ENCODE results near the gene ATP8B1.

Gene ATP8B1

DNA sequence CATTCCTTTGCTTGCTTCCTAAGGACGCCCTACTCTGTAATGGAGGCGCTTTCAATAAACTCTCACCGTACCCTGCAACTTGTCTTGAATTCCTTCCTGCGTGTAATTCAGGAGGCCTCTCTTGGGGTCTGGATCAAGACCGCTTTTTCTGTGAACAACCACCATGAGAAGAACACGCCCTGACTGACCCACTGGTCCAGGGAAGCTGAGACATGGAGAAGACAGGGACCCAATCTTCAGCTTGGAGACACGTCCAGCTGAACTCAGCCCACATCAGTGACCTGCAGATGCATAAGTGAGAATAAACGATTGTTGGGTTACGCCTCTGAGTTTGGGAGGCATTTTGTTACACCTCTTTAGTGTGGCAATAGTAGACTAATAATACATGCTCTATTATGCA lies 173.7 kb downstream of the ATP8B1 start:
- TF ChIP-seq YY1 (IDR thresholded peaks at IDR 0.05; ENCODE audit: low read depth): no peak

DNA sequence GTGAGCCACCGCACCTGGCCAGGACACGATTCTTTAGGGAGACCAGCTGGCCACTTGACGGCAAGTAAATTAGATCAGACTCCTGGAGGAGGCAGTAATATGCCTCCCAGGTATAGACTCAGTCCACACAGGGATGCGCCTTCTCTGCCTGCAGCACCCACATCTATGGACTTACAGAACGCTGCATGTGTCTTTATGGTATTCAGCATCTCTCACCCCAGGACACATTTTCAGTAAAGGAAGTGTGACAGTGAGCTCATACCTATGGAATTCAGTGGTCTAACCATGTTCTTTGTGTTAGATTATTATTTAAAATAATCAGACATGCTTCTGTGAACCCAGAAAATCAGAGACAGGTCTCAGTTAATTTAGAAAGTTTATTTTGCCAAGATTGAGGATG lies 175.6 kb downstream of the ATP8B1 start:
- TF ChIP-seq TEAD4 (IDR thresholded peaks at IDR 0.05): 0 out of 2 replicates have a peak, but pooled peaks have one; percentile 25
- TF ChIP-seq, protein P1, sequence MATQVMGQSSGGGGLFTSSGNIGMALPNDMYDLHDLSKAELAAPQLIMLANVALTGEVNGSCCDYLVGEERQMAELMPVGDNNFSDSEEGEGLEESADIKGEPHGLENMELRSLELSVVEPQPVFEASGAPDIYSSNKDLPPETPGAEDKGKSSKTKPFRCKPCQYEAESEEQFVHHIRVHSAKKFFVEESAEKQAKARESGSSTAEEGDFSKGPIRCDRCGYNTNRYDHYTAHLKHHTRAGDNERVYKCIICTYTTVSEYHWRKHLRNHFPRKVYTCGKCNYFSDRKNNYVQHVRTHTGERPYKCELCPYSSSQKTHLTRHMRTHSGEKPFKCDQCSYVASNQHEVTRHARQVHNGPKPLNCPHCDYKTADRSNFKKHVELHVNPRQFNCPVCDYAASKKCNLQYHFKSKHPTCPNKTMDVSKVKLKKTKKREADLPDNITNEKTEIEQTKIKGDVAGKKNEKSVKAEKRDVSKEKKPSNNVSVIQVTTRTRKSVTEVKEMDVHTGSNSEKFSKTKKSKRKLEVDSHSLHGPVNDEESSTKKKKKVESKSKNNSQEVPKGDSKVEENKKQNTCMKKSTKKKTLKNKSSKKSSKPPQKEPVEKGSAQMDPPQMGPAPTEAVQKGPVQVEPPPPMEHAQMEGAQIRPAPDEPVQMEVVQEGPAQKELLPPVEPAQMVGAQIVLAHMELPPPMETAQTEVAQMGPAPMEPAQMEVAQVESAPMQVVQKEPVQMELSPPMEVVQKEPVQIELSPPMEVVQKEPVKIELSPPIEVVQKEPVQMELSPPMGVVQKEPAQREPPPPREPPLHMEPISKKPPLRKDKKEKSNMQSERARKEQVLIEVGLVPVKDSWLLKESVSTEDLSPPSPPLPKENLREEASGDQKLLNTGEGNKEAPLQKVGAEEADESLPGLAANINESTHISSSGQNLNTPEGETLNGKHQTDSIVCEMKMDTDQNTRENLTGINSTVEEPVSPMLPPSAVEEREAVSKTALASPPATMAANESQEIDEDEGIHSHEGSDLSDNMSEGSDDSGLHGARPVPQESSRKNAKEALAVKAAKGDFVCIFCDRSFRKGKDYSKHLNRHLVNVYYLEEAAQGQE (IDR thresholded peaks at IDR 0.05; ENCODE audit: low read depth): no peak
- TF ChIP-seq RAD21 (IDR thresholded peaks at IDR 0.05; ENCODE audit: low read depth): no peak

DNA sequence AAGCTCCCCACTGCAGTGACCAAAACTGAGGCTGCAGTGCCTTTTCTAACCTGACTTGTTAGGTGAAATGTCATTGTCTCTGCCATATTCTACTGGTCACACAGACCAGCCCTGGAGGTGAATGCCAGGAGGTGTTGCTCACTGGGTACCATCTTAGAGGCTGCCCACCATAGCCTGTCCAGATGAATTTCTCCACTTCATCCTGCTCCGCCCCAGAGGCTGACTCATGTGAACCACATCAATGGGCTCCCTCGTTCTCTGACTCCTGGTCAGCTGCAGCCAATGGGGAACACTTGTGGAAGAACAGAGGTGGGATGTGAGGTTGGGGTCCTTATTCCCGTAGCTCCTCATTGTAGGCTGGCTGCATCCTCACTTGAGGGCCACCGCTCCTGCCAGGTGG lies 178.1 kb downstream of the ATP8B1 start:
- TF ChIP-seq, protein P2, sequence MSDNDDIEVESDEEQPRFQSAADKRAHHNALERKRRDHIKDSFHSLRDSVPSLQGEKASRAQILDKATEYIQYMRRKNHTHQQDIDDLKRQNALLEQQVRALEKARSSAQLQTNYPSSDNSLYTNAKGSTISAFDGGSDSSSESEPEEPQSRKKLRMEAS (IDR thresholded peaks at IDR 0.05): no peak
- TF ChIP-seq EP300 (IDR thresholded peaks at IDR 0.05; ENCODE audit: borderline replicate concordance): no peak

GRCh38 chr18:57621246-57621604 lies 181.9 kb downstream of the ATP8B1 start:
- TF ChIP-seq, protein P3, sequence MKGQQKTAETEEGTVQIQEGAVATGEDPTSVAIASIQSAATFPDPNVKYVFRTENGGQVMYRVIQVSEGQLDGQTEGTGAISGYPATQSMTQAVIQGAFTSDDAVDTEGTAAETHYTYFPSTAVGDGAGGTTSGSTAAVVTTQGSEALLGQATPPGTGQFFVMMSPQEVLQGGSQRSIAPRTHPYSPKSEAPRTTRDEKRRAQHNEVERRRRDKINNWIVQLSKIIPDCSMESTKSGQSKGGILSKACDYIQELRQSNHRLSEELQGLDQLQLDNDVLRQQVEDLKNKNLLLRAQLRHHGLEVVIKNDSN (IDR thresholded peaks at IDR 0.05): no peak
- no peak for TF ChIP-seq ZBTB7A (IDR thresholded peaks at IDR 0.05; ENCODE audit: low read depth)

DNA sequence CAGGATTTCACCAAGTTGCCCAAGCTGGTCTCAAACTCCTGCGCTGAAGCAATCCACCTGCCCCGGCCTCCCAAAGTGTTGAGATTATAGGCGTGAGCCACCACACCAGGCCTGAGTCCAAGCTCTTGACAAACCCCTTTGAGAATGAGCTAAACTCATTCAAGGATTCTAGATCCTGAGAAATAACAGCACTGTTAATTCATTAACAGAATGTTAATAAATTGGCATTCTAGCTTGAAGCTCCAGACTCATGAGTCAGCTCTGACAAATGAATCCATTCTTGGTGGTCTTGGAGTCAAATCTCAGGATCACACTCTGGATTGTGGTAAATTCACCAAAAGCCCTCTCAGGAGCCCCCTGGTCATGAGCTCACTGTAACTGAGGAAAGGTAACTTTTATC lies 183.2 kb downstream of the ATP8B1 start:
- TF ChIP-seq, protein P3 (IDR thresholded peaks at IDR 0.05): no peak
- TF ChIP-seq EP300 (IDR thresholded peaks at IDR 0.05; ENCODE audit: borderline replicate concordance): no peak
- TF ChIP-seq TCF12 (IDR thresholded peaks at IDR 0.05; ENCODE audit: low read depth): no peak
- TF ChIP-seq CREB1 (IDR thresholded peaks at IDR 0.05; ENCODE audit: low read depth): no peak
- TF ChIP-seq RAD21 (IDR thresholded peaks at IDR 0.05; ENCODE audit: low read depth): no peak
- no peak for TF ChIP-seq TEAD4 (IDR thresholded peaks at IDR 0.05)
- no peak for TF ChIP-seq ZBTB7A (IDR thresholded peaks at IDR 0.05; ENCODE audit: low read depth)
- no peak for TF ChIP-seq TAF1 (IDR thresholded peaks at IDR 0.05; ENCODE audit: low read depth)
- no peak for TF ChIP-seq EGR1 (IDR thresholded peaks at IDR 0.05)
- no peak for TF ChIP-seq CEBPB (IDR thresholded peaks at IDR 0.05)
- TF ChIP-seq FOXM1 (IDR thresholded peaks at IDR 0.05; ENCODE audit: borderline replicate concordance, low read depth): no peak

- TF ChIP-seq, protein P3 (IDR thresholded peaks at IDR 0.05): no peak
- no peak for TF ChIP-seq YY1 (IDR thresholded peaks at IDR 0.05; ENCODE audit: low read depth)
- TF ChIP-seq, protein P2 (IDR thresholded peaks at IDR 0.05): no peak
- no peak for TF ChIP-seq EP300 (IDR thresholded peaks at IDR 0.05; ENCODE audit: borderline replicate concordance)
- no peak for TF ChIP-seq CREB1 (IDR thresholded peaks at IDR 0.05; ENCODE audit: low read depth)
- no peak for TF ChIP-seq RAD21 (IDR thresholded peaks at IDR 0.05; ENCODE audit: low read depth)
- no peak for TF ChIP-seq NFIC (IDR thresholded peaks at IDR 0.05)
- TF ChIP-seq, protein P1 (IDR thresholded peaks at IDR 0.05; ENCODE audit: low read depth): no peak
- no peak for TF ChIP-seq TEAD4 (IDR thresholded peaks at IDR 0.05)
- no peak for TF ChIP-seq EGR1 (IDR thresholded peaks at IDR 0.05)
- TF ChIP-seq CEBPB (IDR thresholded peaks at IDR 0.05): no peak
- TF ChIP-seq TCF12 (IDR thresholded peaks at IDR 0.05; ENCODE audit: low read depth): no peak
- TF ChIP-seq ZBTB7A (IDR thresholded peaks at IDR 0.05; ENCODE audit: low read depth): no peak
- TF ChIP-seq FOXM1 (IDR thresholded peaks at IDR 0.05; ENCODE audit: borderline replicate concordance, low read depth): no peak
- TF ChIP-seq TAF1 (IDR thresholded peaks at IDR 0.05; ENCODE audit: low read depth): no peak
Measured at GRCh38 chr18:57618910-57619309, 184.2 kb downstream of the ATP8B1 start.

- TF ChIP-seq TEAD4 (IDR thresholded peaks at IDR 0.05) (no peak), EGR1 (IDR thresholded peaks at IDR 0.05) (no peak)
Measured at GRCh38 chr18:57603871-57604270, 199.2 kb downstream of the ATP8B1 start.

All from Ishikawa (cell line).